GM23338 (cell line): ENCODE results near the gene CLHC1. TPM values are rescaled to one million over a fixed set of nuclear protein-coding genes. Genes with fewer than 3 reads are reported as not detected.

Experiments
- ATAC-seq: fragments of 200-7000 bp; cut with Tn5 transposase; 3 replicates; pipeline ENCODE4 v1.9.1; 2020
- DNase-seq: peaks from one replicate; pipeline ENCODE4 v3.0.0-alpha.2; 2015; ENCODE audit warnings: low spot score
- H2AFZ ChIP-seq: fragments of 200-600 bp; sonication (generic); 2 replicates; pipeline ENCODE4 v1.8.0; 2016; ENCODE audit warnings: antibody characterized with exemption, mild to moderate bottlenecking, moderate library complexity
- H3F3A ChIP-seq: fragments of 200-600 bp; sonication (generic); replicated peaks from 2 replicates; pipeline ENCODE4 v1.8.0; 2017; ENCODE audit warnings: antibody characterized with exemption, mixed run types, low read depth
- H3K27ac ChIP-seq: fragments of 200-600 bp; sonication (generic); 2 replicates; pipeline ENCODE4 v1.6.1; 2016; ENCODE audit warnings: low read depth
- H3K27me3 ChIP-seq: fragments of 200-600 bp; sonication (generic); 2 replicates; pipeline ENCODE4 v1.8.0; 2016; ENCODE audit warnings: mild to moderate bottlenecking, mixed run types, moderate library complexity; ENCODE audit not compliant: insufficient read depth
- H3K36me3 ChIP-seq: fragments of 200-600 bp; sonication (generic); 2 replicates; pipeline ENCODE4 v1.8.0; 2016; ENCODE audit warnings: mild to moderate bottlenecking; ENCODE audit not compliant: insufficient read depth
- H3K4me1 ChIP-seq: fragments of 200-600 bp; sonication (generic); 2 replicates; pipeline ENCODE4 v1.8.0; 2016; ENCODE audit warnings: mild to moderate bottlenecking, moderate library complexity; ENCODE audit not compliant: insufficient read depth
- H3K4me2 ChIP-seq: fragments of 200-600 bp; sonication (generic); 2 replicates; pipeline ENCODE4 v1.7.1; 2017; ENCODE audit warnings: mixed run types
- H3K4me3 ChIP-seq: fragments of 200-600 bp; sonication (generic); 2 replicates; pipeline ENCODE4 v1.6.1; 2016; ENCODE audit warnings: mixed run types
- H3K79me2 ChIP-seq: fragments of 200-600 bp; sonication (generic); replicated peaks from 2 replicates; pipeline ENCODE4 v1.8.0; 2017; ENCODE audit warnings: mild to moderate bottlenecking; ENCODE audit not compliant: insufficient read depth
- H3K9me2 ChIP-seq: fragments of 200-600 bp; sonication (generic); 2 replicates; pipeline ENCODE4 v1.8.0; 2017; ENCODE audit not compliant: insufficient read depth
- H4K20me1 ChIP-seq: fragments of 200-600 bp; sonication (generic); replicated peaks from 2 replicates; pipeline ENCODE4 v1.8.0; 2017; ENCODE audit warnings: mild to moderate bottlenecking; ENCODE audit not compliant: insufficient read depth
- H3K27ac Mint-ChIP-seq: 2 replicates; pipeline ENCODE4 v1.8.0; 2020; ENCODE audit warnings: inconsistent platforms, mild to moderate bottlenecking, moderate library complexity, mixed read lengths
- H3K27me3 Mint-ChIP-seq: 3 replicates; pipeline ENCODE4 v1.8.0; 2022; ENCODE audit warnings: low read depth, mild to moderate bottlenecking, moderate library complexity, mixed read lengths, inconsistent platforms; ENCODE audit not compliant: insufficient read depth, poor library complexity
- H3K36me3 Mint-ChIP-seq: 3 replicates; pipeline ENCODE4 v1.8.0; 2021; ENCODE audit warnings: low read depth, mild to moderate bottlenecking, inconsistent platforms, moderate library complexity, mixed read lengths
- H3K4me1 Mint-ChIP-seq: 3 replicates; pipeline ENCODE4 v1.8.0; 2020; ENCODE audit warnings: mild to moderate bottlenecking, inconsistent platforms, mixed read lengths
- H3K4me3 Mint-ChIP-seq: 3 replicates; pipeline ENCODE4 v1.8.0; 2021; ENCODE audit warnings: moderate library complexity, mild to moderate bottlenecking, inconsistent platforms, mixed read lengths
- H3K9me3 Mint-ChIP-seq: 3 replicates; pipeline ENCODE4 v1.8.0; 2020; ENCODE audit warnings: moderate library complexity, mild to moderate bottlenecking, inconsistent platforms, mixed read lengths
- CTCF ChIP-seq, 2 experiments: fragments of 200-600 bp in 1 of 2; sonication (generic) in 1 of 2; conservative IDR thresholded peaks; 2 replicates each; pipeline versions ENCODE4 v1.5.1 to v1.6.1; 2016 to 2017; ENCODE audit warnings: antibody characterized with exemption in 2 of 2, low read depth in 2 of 2, mild to moderate bottlenecking in 2 of 2, moderate library complexity in 1 of 2
- NANOG ChIP-seq: IDR thresholded peaks from 2 replicates; pipeline ENCODE4 v1.6.1; 2016; ENCODE audit warnings: antibody characterized with exemption, borderline replicate concordance
- ZNF331 ChIP-seq: fragments of 250-450 bp; sonication (Bioruptor Pico); IDR thresholded peaks from 2 replicates; pipeline ENCODE4 v1.5.0; 2020; ENCODE audit warnings: low read depth, mild to moderate bottlenecking, moderate library complexity
- ZNF462 ChIP-seq: fragments of 250-450 bp; sonication (Bioruptor Pico); IDR thresholded peaks from 2 replicates; pipeline ENCODE4 v1.5.0; 2020; ENCODE audit warnings: mild to moderate bottlenecking, moderate library complexity
- polyA plus RNA-seq: library from polyadenylated mRNA; unstranded; fragments of >200 nt; fragmentation: Nextera tagmentation; extraction: Ambion mirVana; gene quantifications from 2 replicates; pipeline ENCODE4 v1.2.1, GENCODE V29; 2016
- total RNA-seq: library from RNA; depleted of rRNA; stranded (reverse); fragments of >200 nt; shearing (Covaris generic); gene quantifications from 2 replicates; pipeline ENCODE4 v1.2.3, GENCODE V29; 2014

CLHC1 gene
- total and polyA plus RNA-seq, 2 experiments from 2014 or later: 3.1 to 5.0 TPM

- Mint-ChIP-seq H3K4me1 (peaks cover 11% of the 10 kb centered on the region), H3K27me3 (no peaks in the 10 kb centered on the region), H3K9me3 (no peaks in the 10 kb centered on the region), H3K4me3 (no peak overlapping the region), H3K27ac (no peak overlapping the region), H3K36me3 (no peaks in the 10 kb centered on the region; the same call in 2 of the 3 replicates)
- ATAC-seq: peak; percentile 70
- no peak overlapping the region for H3K4me3 ChIP-seq
- no peak overlapping the region for H3K27ac ChIP-seq
- H3K79me2 ChIP-seq: no peaks in the 10 kb centered on the region
- no peak overlapping the region for H3K4me2 ChIP-seq
- no peaks in the 10 kb centered on the region for H3K36me3 ChIP-seq
- H2AFZ ChIP-seq: no peak overlapping the region
- TF ChIP-seq NANOG (no peak), ZNF462 (CRISPR knock-in tag) (no peak), CTCF (conservative IDR thresholded peaks at IDR 0.05; ENCODE audit: low read depth in 2 of 2) (peak; percentile 68 to 70), ZNF331 (no peak)
- H3F3A ChIP-seq: no peaks in the 10 kb centered on the region
- H4K20me1 ChIP-seq: no peaks in the 10 kb centered on the region
- peaks cover 19% of the 10 kb centered on the region for H3K4me1 ChIP-seq
- no peaks in the 10 kb centered on the region for H3K9me2 ChIP-seq
- DNase-seq: peak; percentile 69
- no peaks in the 10 kb centered on the region for H3K27me3 ChIP-seq
These were observed 56.6 kb downstream of the CLHC1 start for GRCh38 chr2:55175254-55176093.
